K562 (cell line): Measurements from ENCODE around the gene PSG7. TPM values are rescaled to one million over a fixed set of nuclear protein-coding genes. Genes with fewer than 3 reads are reported as not detected.

ENCODE experiments used
- ATAC-seq: fragments of 200-7000 bp; cut with Tn5 transposase; 3 replicates; pipeline ENCODE4 v1.9.1; 2020; ENCODE audit warnings: moderate library complexity
- BruUV-seq: library from RNA; stranded (reverse); fragments of 400-500 nt; replicated peaks from 2 replicates; lab custom pipeline; 2021; lab: Mats Ljungman, UMichigan
- CTCF ChIA-PET: fragments of 300-600 bp; formaldehyde crosslinking; extraction: SDS; loops from one replicate; lab custom pipeline; 2021; ENCODE audit warnings: low intra/inter-chr PET ratio; lab: Yijun Ruan, JAX
- POLR2A ChIA-PET: fragments of 300-600, 350-650 bp; sonication (Branson Sonifier 250); formaldehyde crosslinking; extraction: SDS; loops from one replicate; lab custom pipeline; 2021; ENCODE audit warnings: antibody characterized with exemption, inconsistent platforms; lab: Yijun Ruan, JAX
- DNase-seq, 4 experiments: peaks; one replicate each; pipeline versions ENCODE4 v3.0.0 to v3.0.0-alpha.2; 2011 to 2018; ENCODE audit warnings: low spot score in 3 of 4, mixed read lengths in 3 of 4; ENCODE audit errors: extremely low read depth in 1 of 4
- FAIRE-seq: peaks from 2 replicates; lab custom pipeline; 2011; peaks lifted over from hg19 to GRCh38; lab: Jason Lieb, UNC
- H2AFZ ChIP-seq: 2 replicates; pipeline ENCODE4 v1.6.0; 2011; ENCODE audit warnings: low read depth, low read length, control low read depth, inconsistent platforms
- H3K27ac ChIP-seq: fragments of 200-600 bp; 3 replicates; pipeline ENCODE4 v1.8.0; 2011; ENCODE audit warnings: low read depth, mild to moderate bottlenecking, control low read depth, inconsistent platforms, low read length, moderate library complexity, mixed read lengths; ENCODE audit errors: extremely low read depth
- H3K27me3 ChIP-seq, 2 experiments: fragments of 300-600 bp in 1 of 2; 2 replicates in 1 of 2; 3 replicates in 1 of 2; pipeline versions ENCODE4 v1.6.0 to v1.8.0; 2011; ENCODE audit warnings: inconsistent platforms in 2 of 2, low read length in 2 of 2, mild to moderate bottlenecking in 1 of 2, mixed read lengths in 1 of 2, moderate library complexity in 1 of 2; ENCODE audit not compliant: control insufficient read depth in 2 of 2, insufficient read depth in 2 of 2
- H3K36me3 ChIP-seq: fragments of 300-600 bp; 3 replicates; pipeline ENCODE4 v1.8.0; 2011; ENCODE audit warnings: mild to moderate bottlenecking, low read length, inconsistent platforms; ENCODE audit not compliant: control insufficient read depth, insufficient read depth
- H3K4me1 ChIP-seq, 2 experiments: fragments of 200-600 bp in 1 of 2; replicated peaks in 1 of 2; 2 replicates in 1 of 2; 3 replicates in 1 of 2; pipeline versions ENCODE4 v1.5.1 to v1.8.0; 2011; ENCODE audit warnings: inconsistent platforms in 2 of 2, low read length in 2 of 2, mild to moderate bottlenecking in 1 of 2, mixed read lengths in 1 of 2, moderate library complexity in 1 of 2; ENCODE audit not compliant: control insufficient read depth in 2 of 2, insufficient read depth in 2 of 2
- H3K4me2 ChIP-seq: 2 replicates; pipeline ENCODE4 v1.6.1; 2011; ENCODE audit warnings: low read length, control low read depth, inconsistent platforms, mixed read lengths; ENCODE audit not compliant: insufficient read depth
- H3K4me3 ChIP-seq: fragments of 200-600 bp; sonication (generic), shearing (Covaris generic); 2 replicates; pipeline ENCODE4 v1.5.1; 2016; ENCODE audit warnings: control low read depth, inconsistent platforms
- H3K79me2 ChIP-seq: fragments of 200-600 bp; 3 replicates; pipeline ENCODE4 v1.8.0; 2011; ENCODE audit warnings: low read length, inconsistent platforms; ENCODE audit not compliant: control insufficient read depth, insufficient read depth
- H3K9ac ChIP-seq, 2 experiments: 2 replicates each; pipeline versions ENCODE4 v1.6.0 to v1.6.1; 2011; ENCODE audit warnings: low read depth in 2 of 2, low read length in 2 of 2, control low read depth in 1 of 2, inconsistent platforms in 1 of 2, mild to moderate bottlenecking in 1 of 2, mixed read lengths in 1 of 2; ENCODE audit not compliant: insufficient read depth in 1 of 2
- H3K9me1 ChIP-seq: one replicate; pipeline ENCODE4 v1.6.0; 2011; ENCODE audit warnings: inconsistent platforms, mild to moderate bottlenecking, low read length, moderate library complexity; ENCODE audit not compliant: control insufficient read depth, insufficient read depth
- H3K9me3 ChIP-seq: replicated peaks from 2 replicates; pipeline ENCODE4 v1.5.1; 2011; ENCODE audit warnings: low read depth, low read length, inconsistent platforms; ENCODE audit not compliant: control insufficient read depth, insufficient read depth
- H4K20me1 ChIP-seq: replicated peaks from 2 replicates; pipeline ENCODE4 v1.6.1; 2011; ENCODE audit warnings: low read length, inconsistent platforms, mixed read lengths; ENCODE audit not compliant: control insufficient read depth, insufficient read depth
- BRF1 ChIP-seq: IDR thresholded peaks from 3 replicates; pipeline ENCODE4 v1.6.1; 2011; ENCODE audit warnings: borderline replicate concordance, mild to moderate bottlenecking; ENCODE audit not compliant: insufficient read length; ENCODE audit errors: extremely low read depth
- CBX2 ChIP-seq: fragments of 200-600 bp; sonication (generic); IDR thresholded peaks from one replicate; pipeline ENCODE4 v1.6.1; 2012; ENCODE audit warnings: mild to moderate bottlenecking, low read length, inconsistent platforms; ENCODE audit not compliant: insufficient read depth, poor library complexity, severe bottlenecking
- CSDE1 ChIP-seq, 2 experiments: fragments of 450-650 bp; IDR thresholded peaks; 2 replicates each; pipeline ENCODE4 v1.6.1; 2016; ENCODE audit warnings: mild to moderate bottlenecking in 1 of 2
- KHSRP ChIP-seq: fragments of 450-650 bp; IDR thresholded peaks from 2 replicates; pipeline ENCODE4 v1.6.1; 2017
- ZNF551 ChIP-seq: fragments of 250-450 bp; sonication (Bioruptor Pico); IDR thresholded peaks from 2 replicates; pipeline ENCODE4 v1.5.0; 2021; ENCODE audit warnings: mild to moderate bottlenecking, moderate library complexity
- WGBS: fragments of 100-300 bp; shearing (Covaris generic); methylation state at CpG from one replicate; pipeline ENCODE4 v1.1.6; 2016; ENCODE audit warnings: low coverage, mixed read lengths; ENCODE audit not compliant: insufficient coverage; ENCODE audit errors: missing lambda C conversion rate; 5-methylcytosine and 5-hydroxymethylcytosine counted together
- in situ Hi-C: fragments of 300-500 bp; cut with MboI; formaldehyde crosslinking; loops from 4 replicates; pipeline ENCODE4 v1.15.0; 2018; ENCODE audit warnings: inconsistent platforms, mixed read lengths
- intact Hi-C: fragments of 100-400 bp; cut with micrococcal nuclease; formaldehyde crosslinking; loops from 2 replicates; pipeline ENCODE4 v1.14.2; 2022
- polyA plus RNA-seq, 8 experiments: library from polyadenylated mRNA; depleted of rRNA in 4 of 8; stranded (reverse) in 5 of 8; unstranded in 3 of 8; fragments of >200 nt; fragmentation: Nextera tagmentation in 2 of 8; fragmentation: Illumina TruSeq in 1 of 8; extraction: Ambion mirVana in 2 of 8; extraction: Trizol in 1 of 8; gene quantifications; 2 replicates each; pipeline versions ENCODE4 v1.2.1 to v1.2.3, GENCODE V29; 2011 to 2014; ENCODE audit warnings: inconsistent platforms in 1 of 8, missing spikeins in 1 of 8
- total RNA-seq, 7 experiments: library from RNA; depleted of rRNA in 6 of 7; stranded (reverse); fragments of >200 nt in 6 of 7; fragmentation: Illumina TruSeq in 2 of 7; extraction: Trizol in 2 of 7; gene quantifications; 2 replicates each; pipeline versions ENCODE4 v1.2.1 to v1.2.3, GENCODE V29; 2011 to 2021; ENCODE audit warnings: low replicate concordance in 1 of 7
- TF ChIP-seq, protein P1 (sequence below): fragments of 450-650 bp; IDR thresholded peaks from 2 replicates; pipeline ENCODE4 v1.6.1; 2018; ENCODE audit warnings: mild to moderate bottlenecking, low read depth; ENCODE audit not compliant: partially characterized antibody
- TF ChIP-seq, protein P2 (sequence below): fragments of 250-450 bp; sonication (Bioruptor Pico); IDR thresholded peaks from 2 replicates; pipeline ENCODE4 v1.4.0; 2020

PSG7 gene
- total and polyA plus RNA-seq, 9 of the 15 experiments (the other 6 are each of a cell fraction or from before 2014, with no cell fraction given), result not detected

- DNase-seq, result no peak
- POLR2A ChIA-PET, result interaction anchor here (0.7 kb wide), 1 partner anchor 355 kb away, joined by 3 read pairs; no protein-coding TSS in a partner anchor
- H3K27me3 ChIP-seq, result no peaks in the 10 kb centered on the region
- no TSS peak for BruUV-seq
- CTCF ChIA-PET, result no interaction called here
- intact Hi-C loops (no loop called here), in situ Hi-C loops (no loop called here)
- H3K36me3 ChIP-seq, result no peaks in the 10 kb centered on the region
- no peak overlapping the region for H3K4me3 ChIP-seq
- no peaks in the 10 kb centered on the region for H3K9me3 ChIP-seq
- H2AFZ ChIP-seq, result no peak overlapping the region
- H3K9ac ChIP-seq, result no peak overlapping the region
- H3K9me1 ChIP-seq, result no peaks in the 10 kb centered on the region
- ATAC-seq, result no peak
- no peaks in the 10 kb centered on the region for H3K4me1 ChIP-seq
- TF ChIP-seq BRF1 (no peak), KHSRP (no peak), ZNF551 (CRISPR knock-in tag) (no peak), CBX2 (no peak), CSDE1 (IDR thresholded peaks at IDR 0.05) (no peak)
- TF ChIP-seq, protein P1, sequence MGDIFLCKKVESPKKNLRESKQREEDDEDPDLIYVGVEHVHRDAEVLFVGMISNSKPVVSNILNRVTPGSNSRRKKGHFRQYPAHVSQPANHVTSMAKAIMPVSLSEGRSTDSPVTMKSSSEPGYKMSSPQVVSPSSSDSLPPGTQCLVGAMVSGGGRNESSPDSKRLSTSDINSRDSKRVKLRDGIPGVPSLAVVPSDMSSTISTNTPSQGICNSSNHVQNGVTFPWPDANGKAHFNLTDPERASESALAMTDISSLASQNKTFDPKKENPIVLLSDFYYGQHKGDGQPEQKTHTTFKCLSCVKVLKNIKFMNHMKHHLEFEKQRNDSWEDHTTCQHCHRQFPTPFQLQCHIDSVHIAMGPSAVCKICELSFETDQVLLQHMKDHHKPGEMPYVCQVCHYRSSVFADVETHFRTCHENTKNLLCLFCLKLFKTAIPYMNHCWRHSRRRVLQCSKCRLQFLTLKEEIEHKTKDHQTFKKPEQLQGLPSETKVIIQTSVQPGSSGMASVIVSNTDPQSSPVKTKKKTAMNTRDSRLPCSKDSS, result no peak
- TF ChIP-seq, protein P2, sequence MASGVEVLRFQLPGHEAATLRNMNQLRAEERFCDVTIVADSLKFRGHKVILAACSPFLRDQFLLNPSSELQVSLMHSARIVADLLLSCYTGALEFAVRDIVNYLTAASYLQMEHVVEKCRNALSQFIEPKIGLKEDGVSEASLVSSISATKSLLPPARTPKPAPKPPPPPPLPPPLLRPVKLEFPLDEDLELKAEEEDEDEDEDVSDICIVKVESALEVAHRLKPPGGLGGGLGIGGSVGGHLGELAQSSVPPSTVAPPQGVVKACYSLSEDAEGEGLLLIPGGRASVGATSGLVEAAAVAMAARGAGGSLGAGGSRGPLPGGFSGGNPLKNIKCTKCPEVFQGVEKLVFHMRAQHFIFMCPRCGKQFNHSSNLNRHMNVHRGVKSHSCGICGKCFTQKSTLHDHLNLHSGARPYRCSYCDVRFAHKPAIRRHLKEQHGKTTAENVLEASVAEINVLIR (CRISPR knock-in tag), result no peak
- no peak overlapping the region for H3K27ac ChIP-seq
- WGBS, result 0% methylated on average over 2 of the region's 2 CpGs
- no peaks in the 10 kb centered on the region for H3K79me2 ChIP-seq
- FAIRE-seq, result no peak
- no peak overlapping the region for H3K4me2 ChIP-seq
- H4K20me1 ChIP-seq, result no peaks in the 10 kb centered on the region
Measured at GRCh38 chr19:42965176-42965575, 28.2 kb upstream of the PSG7 start.
